K562 (cell line): ENCODE measurements around the gene ITGA2B. TPM values are rescaled to one million over a fixed set of nuclear protein-coding genes. Genes with fewer than 3 reads are reported as not detected.

Source experiments
- EGR1 ChIP-seq: fragments of 450-650 bp; conservative IDR thresholded peaks from 2 replicates; pipeline ENCODE4 v1.6.1; 2017; ENCODE audit warnings: mild to moderate bottlenecking
- HCFC1 ChIP-seq: IDR thresholded peaks from 2 replicates; pipeline ENCODE4 v1.6.1; 2012; ENCODE audit warnings: low read depth, low read length, improper control_type of control experiment
- HMG20A ChIP-seq: fragments of 450-650 bp; formaldehyde crosslinking; conservative IDR thresholded peaks from 2 replicates; pipeline ENCODE4 v1.4.0; 2020; ENCODE audit warnings: mild to moderate bottlenecking, mixed read lengths
- NEUROD1 ChIP-seq: fragments of 150-350 bp; IDR thresholded peaks from 2 replicates; pipeline ENCODE4 v1.6.1; 2014; ENCODE audit warnings: borderline replicate concordance, low read length, low read depth; ENCODE audit not compliant: partially characterized antibody
- PHF21A ChIP-seq: fragments of 450-650 bp; IDR thresholded peaks from 2 replicates; pipeline ENCODE4 v1.6.1; 2017; ENCODE audit warnings: low read depth, borderline replicate concordance
- RCOR1 ChIP-seq, 2 experiments: IDR thresholded peaks; 2 replicates each; pipeline ENCODE4 v1.6.1; 2012; ENCODE audit warnings: low read depth in 2 of 2, low read length in 2 of 2, borderline replicate concordance in 1 of 2, improper control_type of control experiment in 1 of 2
- THRAP3 ChIP-seq: fragments of 450-650 bp; IDR thresholded peaks from 2 replicates; pipeline ENCODE4 v1.6.1; 2016; ENCODE audit warnings: mild to moderate bottlenecking, inconsistent platforms, borderline replicate concordance
- TOE1 ChIP-seq, 2 experiments: fragments of 450-650 bp in 1 of 2; sonication (generic) in 1 of 2; formaldehyde crosslinking in 1 of 2; IDR thresholded peaks; 2 replicates each; pipeline versions ENCODE4 v1.7.1 to v1.8.0; 2016 to 2022; ENCODE audit warnings: borderline replicate concordance in 2 of 2, mild to moderate bottlenecking in 2 of 2, antibody characterized with exemption in 1 of 2, inconsistent platforms in 1 of 2, low read depth in 1 of 2, missing genetic modification reagents in 1 of 2, moderate library complexity in 1 of 2
- ZNF212 ChIP-seq: fragments of 450-650 bp; formaldehyde crosslinking; IDR thresholded peaks from 2 replicates; pipeline ENCODE4 v1.4.0; 2020; ENCODE audit warnings: mild to moderate bottlenecking
- ZNF232 ChIP-seq: sonication (generic); formaldehyde crosslinking; IDR thresholded peaks from 2 replicates; pipeline ENCODE4 v1.8.0; 2022; ENCODE audit warnings: mild to moderate bottlenecking, missing genetic modification reagents
- polyA plus RNA-seq, 8 experiments: library from polyadenylated mRNA; depleted of rRNA in 4 of 8; stranded (reverse) in 5 of 8; unstranded in 3 of 8; fragments of >200 nt; fragmentation: Nextera tagmentation in 2 of 8; fragmentation: Illumina TruSeq in 1 of 8; extraction: Ambion mirVana in 2 of 8; extraction: Trizol in 1 of 8; gene quantifications; 2 replicates each; pipeline versions ENCODE4 v1.2.1 to v1.2.3, GENCODE V29; 2011 to 2014; ENCODE audit warnings: inconsistent platforms in 1 of 8, missing spikeins in 1 of 8
- total RNA-seq, 7 experiments: library from RNA; depleted of rRNA in 6 of 7; stranded (reverse); fragments of >200 nt in 6 of 7; fragmentation: Illumina TruSeq in 2 of 7; extraction: Trizol in 2 of 7; gene quantifications; 2 replicates each; pipeline versions ENCODE4 v1.2.1 to v1.2.3, GENCODE V29; 2011 to 2021; ENCODE audit warnings: low replicate concordance in 1 of 7
- TF ChIP-seq, protein P1 (sequence below), 2 experiments: fragments of 250-450 bp in 1 of 2; fragments of 450-650 bp in 1 of 2; sonication (Bioruptor Pico) in 1 of 2; IDR thresholded peaks; 2 replicates each; pipeline versions ENCODE4 v1.6.1 to v1.8.0; 2016 to 2021; ENCODE audit warnings: mild to moderate bottlenecking in 2 of 2, moderate library complexity in 2 of 2, missing compliant biosample characterization in 1 of 2, missing genetic modification characterization in 1 of 2
- TF ChIP-seq, protein P2 (sequence below): sonication (generic); formaldehyde crosslinking; IDR thresholded peaks from 2 replicates; pipeline ENCODE4 v1.8.1; 2022; ENCODE audit warnings: missing genetic modification reagents
- TF ChIP-seq, protein P3 (sequence below): sonication (generic); formaldehyde crosslinking; IDR thresholded peaks from 2 replicates; pipeline ENCODE4 v1.8.0; 2022; ENCODE audit warnings: mild to moderate bottlenecking, missing genetic modification reagents
- TF ChIP-seq, protein P4 (sequence below): sonication (generic); formaldehyde crosslinking; IDR thresholded peaks from 2 replicates; pipeline ENCODE4 v1.8.0; 2022; ENCODE audit warnings: mild to moderate bottlenecking, missing genetic modification reagents, borderline replicate concordance

The ITGA2B gene
- total and polyA plus RNA-seq, 9 of the 15 experiments (the other 6 are each of a cell fraction or from before 2014, with no cell fraction given): 1.1 to 26.4 (median 5.6) TPM

DNA sequence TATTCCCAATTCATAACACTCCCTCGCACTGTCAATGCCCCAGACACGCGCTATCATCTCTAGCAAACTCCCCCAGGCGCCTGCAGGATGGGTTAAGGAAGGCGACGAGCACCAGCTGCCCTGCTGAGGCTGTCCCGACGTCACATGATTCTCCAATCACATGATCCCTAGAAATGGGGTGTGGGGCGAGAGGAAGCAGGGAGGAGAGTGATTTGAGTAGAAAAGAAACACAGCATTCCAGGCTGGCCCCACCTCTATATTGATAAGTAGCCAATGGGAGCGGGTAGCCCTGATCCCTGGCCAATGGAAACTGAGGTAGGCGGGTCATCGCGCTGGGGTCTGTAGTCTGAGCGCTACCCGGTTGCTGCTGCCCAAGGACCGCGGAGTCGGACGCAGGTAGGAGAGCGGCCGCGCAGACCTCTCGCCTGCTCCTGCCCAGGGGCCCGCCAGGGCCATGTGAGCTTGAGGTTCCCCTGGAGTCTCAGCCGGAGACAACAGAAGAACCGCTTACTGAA lies 44.5 kb downstream of the ITGA2B start, which contains the start of gene GRN (continued):
- TF ChIP-seq, protein P1, sequence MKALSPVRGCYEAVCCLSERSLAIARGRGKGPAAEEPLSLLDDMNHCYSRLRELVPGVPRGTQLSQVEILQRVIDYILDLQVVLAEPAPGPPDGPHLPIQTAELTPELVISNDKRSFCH (CRISPR knock-in tag; IDR thresholded peaks at IDR 0.05): no peak
- TF ChIP-seq, protein P1 (tag; IDR thresholded peaks at IDR 0.05): 0 out of 2 replicates have a peak, but pooled peaks have one; percentile 23
- TF ChIP-seq, protein P2, sequence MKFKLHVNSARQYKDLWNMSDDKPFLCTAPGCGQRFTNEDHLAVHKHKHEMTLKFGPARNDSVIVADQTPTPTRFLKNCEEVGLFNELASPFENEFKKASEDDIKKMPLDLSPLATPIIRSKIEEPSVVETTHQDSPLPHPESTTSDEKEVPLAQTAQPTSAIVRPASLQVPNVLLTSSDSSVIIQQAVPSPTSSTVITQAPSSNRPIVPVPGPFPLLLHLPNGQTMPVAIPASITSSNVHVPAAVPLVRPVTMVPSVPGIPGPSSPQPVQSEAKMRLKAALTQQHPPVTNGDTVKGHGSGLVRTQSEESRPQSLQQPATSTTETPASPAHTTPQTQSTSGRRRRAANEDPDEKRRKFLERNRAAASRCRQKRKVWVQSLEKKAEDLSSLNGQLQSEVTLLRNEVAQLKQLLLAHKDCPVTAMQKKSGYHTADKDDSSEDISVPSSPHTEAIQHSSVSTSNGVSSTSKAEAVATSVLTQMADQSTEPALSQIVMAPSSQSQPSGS: no peak
- TF ChIP-seq THRAP3: no peak
- peak; percentile 93 for TF ChIP-seq PHF21A
- TF ChIP-seq, protein P3, sequence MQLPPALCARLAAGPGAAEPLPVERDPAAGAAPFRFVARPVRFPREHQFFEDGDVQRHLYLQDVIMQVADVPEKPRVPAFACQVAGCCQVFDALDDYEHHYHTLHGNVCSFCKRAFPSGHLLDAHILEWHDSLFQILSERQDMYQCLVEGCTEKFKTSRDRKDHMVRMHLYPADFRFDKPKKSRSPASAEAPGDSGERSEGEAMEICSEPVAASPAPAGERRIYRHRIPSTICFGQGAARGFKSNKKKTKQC (CRISPR knock-in tag): peak; percentile 62; the same call in 1 of the 2 replicates
- no peak for TF ChIP-seq HMG20A (CRISPR knock-in tag)
- TF ChIP-seq HCFC1: peak; percentile 73
- TF ChIP-seq NEUROD1: peak; percentile 69
- TF ChIP-seq ZNF232: 0 out of 2 replicates have a peak, but pooled peaks have one; percentile 64
- no peak for TF ChIP-seq EGR1
- peak in 1 of 2 experiments; percentile 90; a peak in 2 of 4 replicates for TF ChIP-seq RCOR1 (IDR thresholded peaks at IDR 0.05; ENCODE audit: borderline replicate concordance in 1 of 2, low read depth in 2 of 2, low read length in 2 of 2)
- no peak for TF ChIP-seq ZNF212 (CRISPR knock-in tag)
- TF ChIP-seq, protein P4, sequence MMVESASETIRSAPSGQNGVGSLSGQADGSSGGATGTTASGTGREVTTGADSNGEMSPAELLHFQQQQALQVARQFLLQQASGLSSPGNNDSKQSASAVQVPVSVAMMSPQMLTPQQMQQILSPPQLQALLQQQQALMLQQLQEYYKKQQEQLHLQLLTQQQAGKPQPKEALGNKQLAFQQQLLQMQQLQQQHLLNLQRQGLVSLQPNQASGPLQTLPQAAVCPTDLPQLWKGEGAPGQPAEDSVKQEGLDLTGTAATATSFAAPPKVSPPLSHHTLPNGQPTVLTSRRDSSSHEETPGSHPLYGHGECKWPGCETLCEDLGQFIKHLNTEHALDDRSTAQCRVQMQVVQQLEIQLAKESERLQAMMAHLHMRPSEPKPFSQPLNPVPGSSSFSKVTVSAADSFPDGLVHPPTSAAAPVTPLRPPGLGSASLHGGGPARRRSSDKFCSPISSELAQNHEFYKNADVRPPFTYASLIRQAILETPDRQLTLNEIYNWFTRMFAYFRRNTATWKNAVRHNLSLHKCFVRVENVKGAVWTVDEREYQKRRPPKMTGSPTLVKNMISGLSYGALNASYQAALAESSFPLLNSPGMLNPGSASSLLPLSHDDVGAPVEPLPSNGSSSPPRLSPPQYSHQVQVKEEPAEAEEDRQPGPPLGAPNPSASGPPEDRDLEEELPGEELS (CRISPR knock-in tag): no peak
- TF ChIP-seq TOE1 (IDR thresholded peaks at IDR 0.05; ENCODE audit: borderline replicate concordance): peak; percentile 97
- 0 out of 2 replicates have a peak, but pooled peaks have one; percentile 11 for TF ChIP-seq TOE1 (CRISPR knock-in tag; IDR thresholded peaks at IDR 0.05; ENCODE audit: borderline replicate concordance, low read depth)
